ENCODE results near the gene SESN2. TPM values are rescaled to one million over a fixed set of nuclear protein-coding genes. Genes with fewer than 3 reads are reported as not detected.

SESN2 gene
- total RNA-seq, 1 experiment from 2014 or later = 12.2 TPM

DNA sequence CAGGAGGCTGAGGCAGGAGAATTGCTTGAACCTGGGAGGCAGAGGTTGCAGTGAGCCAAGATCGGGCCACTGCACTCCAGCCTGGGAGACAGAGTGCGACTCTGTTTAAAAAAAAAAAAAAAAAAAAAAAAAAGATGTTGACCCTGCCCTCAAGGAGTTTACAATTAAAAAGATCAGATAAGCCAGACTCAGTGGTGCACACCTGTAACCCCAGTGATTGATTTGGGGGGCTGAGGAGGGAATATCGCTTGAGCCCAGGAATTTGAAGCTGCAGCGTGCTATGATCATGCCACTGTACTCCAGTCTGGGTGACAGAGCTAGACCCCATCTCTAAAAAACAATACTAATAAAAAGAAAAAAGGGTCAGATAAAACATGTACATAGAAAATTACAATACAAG lies 1.6 kb upstream of the SESN2 start:
- no peak overlapping the region for H3K4me3 ChIP-seq
- no peaks in the 10 kb centered on the region for H3K9me2 ChIP-seq (ENCODE audit: insufficient read depth)
- TF ChIP-seq, protein P1, sequence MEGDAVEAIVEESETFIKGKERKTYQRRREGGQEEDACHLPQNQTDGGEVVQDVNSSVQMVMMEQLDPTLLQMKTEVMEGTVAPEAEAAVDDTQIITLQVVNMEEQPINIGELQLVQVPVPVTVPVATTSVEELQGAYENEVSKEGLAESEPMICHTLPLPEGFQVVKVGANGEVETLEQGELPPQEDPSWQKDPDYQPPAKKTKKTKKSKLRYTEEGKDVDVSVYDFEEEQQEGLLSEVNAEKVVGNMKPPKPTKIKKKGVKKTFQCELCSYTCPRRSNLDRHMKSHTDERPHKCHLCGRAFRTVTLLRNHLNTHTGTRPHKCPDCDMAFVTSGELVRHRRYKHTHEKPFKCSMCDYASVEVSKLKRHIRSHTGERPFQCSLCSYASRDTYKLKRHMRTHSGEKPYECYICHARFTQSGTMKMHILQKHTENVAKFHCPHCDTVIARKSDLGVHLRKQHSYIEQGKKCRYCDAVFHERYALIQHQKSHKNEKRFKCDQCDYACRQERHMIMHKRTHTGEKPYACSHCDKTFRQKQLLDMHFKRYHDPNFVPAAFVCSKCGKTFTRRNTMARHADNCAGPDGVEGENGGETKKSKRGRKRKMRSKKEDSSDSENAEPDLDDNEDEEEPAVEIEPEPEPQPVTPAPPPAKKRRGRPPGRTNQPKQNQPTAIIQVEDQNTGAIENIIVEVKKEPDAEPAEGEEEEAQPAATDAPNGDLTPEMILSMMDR (conservative IDR thresholded peaks at IDR 0.05) = no peak
- TF ChIP-seq EZH2 (IDR thresholded peaks at IDR 0.05; ENCODE audit: low read depth) = no peak
- peaks cover 8% of the 10 kb centered on the region; the same call in 1 of the 2 replicates for H3K36me3 ChIP-seq (ENCODE audit: low read depth)
- ChIA-PET POLR2A (ENCODE audit: unreplicated experiment) (interaction anchor here (0.6 to 0.8 kb wide), 2 partner anchors 96 to 1474 kb away, joined by 3 to 6 read pairs; no protein-coding TSS in a partner anchor), CTCF (interaction anchor here (0.5 to 0.6 kb wide), 2 partner anchors 9 to 139 kb away, joined by 3 to 7 read pairs; no protein-coding TSS in a partner anchor)
- peaks cover 31% of the 10 kb centered on the region for H3K79me2 ChIP-seq (ENCODE audit: low read depth)
- H3K4me2 ChIP-seq = no peak overlapping the region; the same call in 1 of the 2 replicates
- intact Hi-C loops (cut with micrococcal nuclease; ENCODE audit: unreplicated experiment) = no loop called here
- DNase-seq = no peak
- peaks cover 16% of the 10 kb centered on the region; the same call in 1 of the 2 replicates for H3K4me1 ChIP-seq (replicated peaks; ENCODE audit: insufficient read depth)
- no peaks in the 10 kb centered on the region for H3K27me3 ChIP-seq (ENCODE audit: insufficient read depth, low read depth)
- H3K9me3 ChIP-seq (ENCODE audit: insufficient read depth, low read depth) = no peaks in the 10 kb centered on the region
- no peak overlapping the region for H2AFZ ChIP-seq
- H4K20me1 ChIP-seq (ENCODE audit: insufficient read depth) = peaks cover 26% of the 10 kb centered on the region
- no TSS peak for BruUV-seq (replicated peaks)
- peak overlapping the region; percentile 91 for H3K27ac ChIP-seq
- peaks cover 7% of the 10 kb centered on the region; the same call in 1 of the 2 replicates for H3F3A ChIP-seq (ENCODE audit: insufficient read depth, low read depth)

DNA sequence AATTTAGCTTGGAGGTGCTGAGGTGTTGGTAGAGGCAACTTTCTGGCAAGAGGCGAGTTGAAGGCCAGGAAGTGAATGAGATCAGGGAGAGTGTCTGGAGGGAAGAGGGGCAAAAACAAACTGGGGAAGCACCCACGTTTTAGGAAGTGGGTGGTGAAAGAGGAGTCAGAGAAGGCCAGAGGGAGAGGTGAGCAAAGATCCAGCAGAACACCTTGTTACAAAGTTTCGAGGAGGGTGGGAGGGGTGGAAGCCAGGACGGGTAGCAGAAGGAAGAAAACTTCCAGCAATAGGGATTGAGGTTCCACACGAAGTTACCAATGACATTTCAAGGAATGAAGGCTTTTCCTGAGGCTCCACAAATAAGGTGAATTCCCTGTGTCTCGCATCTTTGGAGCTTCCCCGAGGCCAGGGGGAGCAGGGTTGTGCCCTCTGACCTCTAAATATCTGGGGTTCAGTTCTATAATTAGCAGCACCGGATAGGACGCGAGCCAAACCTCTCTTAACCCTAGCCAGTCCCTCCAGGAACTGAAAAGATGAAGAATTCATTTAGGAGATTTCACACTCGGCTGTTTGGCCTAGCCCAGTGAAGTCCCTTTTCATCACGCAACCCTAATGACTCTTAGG lies 578 bp upstream of the SESN2 start:
- Histone ChIP-seq H3K4me2 (peak overlapping the region; percentile 70), H3F3A (ENCODE audit: insufficient read depth, low read depth) (peaks cover 7% of the 10 kb centered on the region; the same call in 1 of the 2 replicates), H4K20me1 (ENCODE audit: insufficient read depth) (peaks cover 36% of the 10 kb centered on the region), H3K36me3 (ENCODE audit: low read depth) (peaks cover 8% of the 10 kb centered on the region; the same call in 1 of the 2 replicates), H3K9me2 (ENCODE audit: insufficient read depth) (no peaks in the 10 kb centered on the region), H3K27me3 (ENCODE audit: insufficient read depth, low read depth) (no peaks in the 10 kb centered on the region), H3K79me2 (ENCODE audit: low read depth) (peaks cover 41% of the 10 kb centered on the region), H3K4me1 (replicated peaks; ENCODE audit: insufficient read depth) (peaks cover 16% of the 10 kb centered on the region; the same call in 1 of the 2 replicates), H2AFZ (peak overlapping the region; percentile 63), H3K4me3 (no peak overlapping the region; the same call in 1 of the 2 replicates), H3K9me3 (ENCODE audit: insufficient read depth, low read depth) (no peaks in the 10 kb centered on the region), H3K27ac (peak overlapping the region; percentile 91)
- ChIA-PET POLR2A (ENCODE audit: unreplicated experiment) (interaction anchor here (0.6 to 0.8 kb wide), 3 partner anchors 95 to 1475 kb away, joined by 3 to 6 read pairs (median 4); no protein-coding TSS in a partner anchor), CTCF (interaction anchor here (0.6 to 1.1 kb wide), 2 partner anchors 10 to 138 kb away, joined by 3 read pairs; no protein-coding TSS in a partner anchor)
- TF ChIP-seq EZH2 (IDR thresholded peaks at IDR 0.05; ENCODE audit: low read depth) = no peak
- TF ChIP-seq, protein P1 (conservative IDR thresholded peaks at IDR 0.05) = no peak
- DNase-seq = no peak
- BruUV-seq (replicated peaks) = TSS peak; percentile 87
- intact Hi-C loops (cut with micrococcal nuclease; ENCODE audit: unreplicated experiment) = no loop called here

DNA sequence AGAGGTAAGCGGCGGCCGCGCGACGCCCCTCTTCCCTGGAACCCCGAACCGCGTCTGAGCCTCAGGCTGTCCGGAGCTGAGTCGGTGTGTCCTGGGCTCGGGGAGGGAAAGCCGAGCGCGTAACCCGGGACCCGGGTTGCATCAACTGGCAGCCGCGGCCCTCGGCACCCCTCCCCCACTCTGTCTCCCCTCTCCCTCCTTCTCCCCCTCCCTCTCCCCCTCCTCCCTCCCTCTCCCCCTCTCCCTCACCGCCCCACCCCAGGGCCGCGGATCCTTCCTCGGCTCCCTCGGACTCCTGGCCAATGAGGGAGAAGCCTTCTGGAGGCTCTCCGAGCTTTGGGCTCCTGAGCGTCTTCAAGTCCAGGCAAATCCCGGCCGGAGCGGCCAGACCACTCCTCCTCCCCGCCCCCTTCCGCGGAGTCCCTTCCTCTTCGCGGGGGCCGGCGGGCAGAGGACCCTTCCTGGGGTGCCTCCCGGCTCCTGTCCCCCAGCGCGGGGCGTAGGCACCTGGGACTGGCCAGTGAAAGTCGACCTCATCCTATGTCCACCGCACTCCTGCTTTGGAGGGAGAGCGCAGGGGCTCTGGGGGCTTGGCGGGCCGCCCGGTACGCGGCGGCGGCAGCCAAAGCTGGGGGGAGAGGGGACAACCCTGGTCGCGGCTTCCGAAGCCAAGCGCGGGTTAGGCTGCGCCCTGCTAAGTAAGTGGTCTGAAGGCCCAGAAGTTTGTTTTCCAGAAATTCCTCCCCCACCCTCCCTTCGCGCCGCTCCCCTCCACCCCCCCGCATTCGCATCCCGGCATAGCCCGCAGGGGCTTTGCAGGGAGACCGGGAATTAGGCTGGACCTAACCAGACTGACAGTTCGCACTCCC lies 850 bp downstream of the SESN2 start:
- peaks cover 8% of the 10 kb centered on the region; the same call in 1 of the 2 replicates for H3K36me3 ChIP-seq (ENCODE audit: low read depth)
- TF ChIP-seq, protein P1 (conservative IDR thresholded peaks at IDR 0.05) = no peak
- no peak for TF ChIP-seq EZH2 (IDR thresholded peaks at IDR 0.05; ENCODE audit: low read depth)
- peak overlapping the region; percentile 88 for H3K4me3 ChIP-seq
- peaks cover 16% of the 10 kb centered on the region for H3K4me1 ChIP-seq (replicated peaks; ENCODE audit: insufficient read depth)
- H3K9me3 ChIP-seq (ENCODE audit: insufficient read depth, low read depth) = no peaks in the 10 kb centered on the region
- no peak overlapping the region for H2AFZ ChIP-seq
- H3K79me2 ChIP-seq (ENCODE audit: low read depth) = peaks cover 55% of the 10 kb centered on the region
- peak; percentile 50 to 59 for DNase-seq
- no peaks in the 10 kb centered on the region for H3K27me3 ChIP-seq (ENCODE audit: insufficient read depth, low read depth)
- peak overlapping the region; percentile 95 for H3K4me2 ChIP-seq
- peak overlapping the region; percentile 72 for H3K27ac ChIP-seq
- H3F3A ChIP-seq (ENCODE audit: insufficient read depth, low read depth) = peaks cover 7% of the 10 kb centered on the region; the same call in 1 of the 2 replicates
- ChIA-PET POLR2A (ENCODE audit: unreplicated experiment) (interaction anchor here (0.5 kb wide), 1 partner anchor 12 kb away, joined by 5 read pairs; no protein-coding TSS in a partner anchor), CTCF (interaction anchor here (1.1 kb wide), 1 partner anchor 11 kb away, joined by 3 read pairs; no protein-coding TSS in a partner anchor)
- intact Hi-C loops (cut with micrococcal nuclease; ENCODE audit: unreplicated experiment) = no loop called here
- peaks cover 50% of the 10 kb centered on the region for H4K20me1 ChIP-seq (ENCODE audit: insufficient read depth)
- no TSS peak for BruUV-seq (replicated peaks)
- H3K9me2 ChIP-seq (ENCODE audit: insufficient read depth) = no peaks in the 10 kb centered on the region
